ENCODE results near the gene KRT72. TPM values are rescaled to one million over a fixed set of nuclear protein-coding genes. Genes with fewer than 3 reads are reported as not detected.

KRT72 gene
- total and polyA plus RNA-seq, 7 experiments from 2014 or later = 0.71 to 149 (median 74.1) TPM; not detected in 1

DNA sequence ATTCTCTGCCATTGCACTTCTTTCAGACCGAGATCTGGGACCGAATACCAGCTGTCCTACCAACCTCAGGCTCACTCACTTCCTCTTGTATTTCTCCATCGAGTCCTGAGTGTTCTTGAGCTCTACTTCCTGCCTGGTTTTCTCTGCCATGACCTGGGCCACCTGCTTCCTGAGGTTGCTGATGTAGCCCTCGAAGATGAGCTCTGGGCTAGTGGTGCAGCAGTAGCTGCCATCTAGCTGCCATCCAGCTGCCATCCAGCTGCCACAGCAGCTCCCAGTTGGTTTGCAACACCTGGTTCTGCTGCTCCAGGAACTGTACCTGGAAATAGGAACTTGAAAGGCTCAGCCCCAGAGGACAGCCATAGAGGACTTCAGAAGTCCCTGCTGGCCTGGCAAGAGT, 32.1 kb upstream of the KRT72 start:
- Mint-ChIP-seq H3K27ac (peak overlapping the region; percentile 65 to 96 (median 90)), H3K4me1 (peaks cover 46 to 92% (median 72%) of the 10 kb centered on the region in 7 donors), H3K36me3 (peaks cover 0 to 8% (median 0%) of the 10 kb centered on the region in 5 donors), H3K4me3 (peak overlapping the region; percentile 64 to 95 (median 77)), H3K9me3 (peaks cover 0 to 3% (median 0%) of the 10 kb centered on the region in 11 donors), H3K27me3 (peaks cover 0 to 10% (median 0%) of the 10 kb centered on the region in 5 donors)
- ATAC-seq = peak; percentile 60
- peaks cover 19 to 60% of the 10 kb centered on the region in 2 donors for H3K4me1 ChIP-seq (ENCODE audit: control insufficient read depth in 2 of 2, insufficient read depth in 2 of 2, low read length in 2 of 2)
- no peak overlapping the region for H3K4me3 ChIP-seq (ENCODE audit: low read length)
- no peaks in the 10 kb centered on the region for H3K36me3 ChIP-seq (ENCODE audit: control insufficient read depth in 2 of 3, insufficient read depth in 3 of 3, low read length in 3 of 3)
- peaks cover 0 to 3% of the 10 kb centered on the region in 2 donors for H3K27me3 ChIP-seq (ENCODE audit: control insufficient read depth in 2 of 2, insufficient read depth in 2 of 2, low read length in 2 of 2)
- intact Hi-C loops (cut with micrococcal nuclease) = loop anchor here (1.0 to 5.0 kb wide), 3 partner anchors 12 to 47 kb away; no protein-coding TSS in a partner anchor
- H3K9me3 ChIP-seq (ENCODE audit: control insufficient read depth in 2 of 3, low read length in 3 of 3) = no peaks in the 10 kb centered on the region
- peak overlapping the region; percentile 61 for H3K27ac ChIP-seq (ENCODE audit: low read depth, low read length)
- DNase-seq = peak in 7 of 9 donors; percentile 19 to 70 (median 54)
- CTCF ChIA-PET = interaction anchor here (0.9 to 4.8 kb wide), 11 partner anchors 9 to 237 kb away, joined by 3 to 32 read pairs (median 6); no protein-coding TSS in a partner anchor
- POLR2A ChIA-PET = interaction anchor here (0.6 to 12.4 kb wide), 10 partner anchors 12 to 242 kb away, joined by 3 to 227 read pairs (median 3); partner anchors contain the start of genes KRT1 and KRT73

DNA sequence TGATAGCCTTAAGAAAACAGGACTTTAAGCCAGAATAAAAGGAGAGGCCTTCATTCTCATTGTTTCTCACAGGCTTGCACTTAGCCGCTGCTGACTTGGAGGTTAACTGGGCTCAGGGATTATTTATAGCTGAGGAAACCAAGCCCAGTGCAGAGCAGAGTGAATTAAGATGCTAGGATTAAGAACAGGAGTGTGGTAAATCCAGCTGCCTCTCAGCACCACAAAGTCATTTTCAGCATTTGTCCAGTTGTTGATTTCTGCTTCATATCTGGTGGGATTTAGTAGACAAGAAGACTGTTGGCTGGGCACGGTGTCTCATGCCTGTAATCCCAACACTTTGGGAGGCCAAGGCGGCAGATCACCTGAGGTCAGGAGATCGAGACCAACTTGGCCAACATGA, 31.4 kb upstream of the KRT72 start:
- no peak for DNase-seq
- no peak for ATAC-seq
- intact Hi-C loops (cut with micrococcal nuclease) = loop anchor here (1.0 to 5.0 kb wide), 3 partner anchors 13 to 46 kb away; no protein-coding TSS in a partner anchor
- ChIA-PET POLR2A (interaction anchor here (0.8 to 12.4 kb wide), 7 partner anchors 13 to 77 kb away, joined by 3 to 227 read pairs (median 3); partner anchors contain the start of genes KRT1 and KRT73), CTCF (interaction anchor here (1.1 to 4.8 kb wide), 10 partner anchors 9 to 238 kb away, joined by 3 to 32 read pairs (median 6); no protein-coding TSS in a partner anchor)
- H3K36me3 Mint-ChIP-seq = peaks cover 0 to 8% (median 0%) of the 10 kb centered on the region in 5 donors
- Histone ChIP-seq H3K4me1 (ENCODE audit: control insufficient read depth in 2 of 2, insufficient read depth in 2 of 2, low read length in 2 of 2) (peaks cover 19 to 66% of the 10 kb centered on the region in 2 donors), H3K27me3 (ENCODE audit: control insufficient read depth in 2 of 2, insufficient read depth in 2 of 2, low read length in 2 of 2) (peaks cover 0 to 3% of the 10 kb centered on the region in 2 donors), H3K36me3 (ENCODE audit: control insufficient read depth in 2 of 3, insufficient read depth in 3 of 3, low read length in 3 of 3) (no peaks in the 10 kb centered on the region), H3K9me3 (ENCODE audit: control insufficient read depth in 2 of 3, low read length in 3 of 3) (no peaks in the 10 kb centered on the region), H3K27ac (ENCODE audit: low read depth, low read length) (peak overlapping the region; percentile 61), H3K4me3 (ENCODE audit: low read length) (no peak overlapping the region)
- peaks cover 0 to 6% (median 0%) of the 10 kb centered on the region in 5 donors for H3K27me3 Mint-ChIP-seq
- peak overlapping the region; percentile 76 to 96 (median 90) for H3K27ac Mint-ChIP-seq
- H3K4me1 Mint-ChIP-seq = peaks cover 48 to 98% (median 80%) of the 10 kb centered on the region in 7 donors
- peak overlapping the region in 6 of 10 donors; percentile 77 to 95 (median 82) for H3K4me3 Mint-ChIP-seq
- peaks cover 0 to 3% (median 0%) of the 10 kb centered on the region in 11 donors for H3K9me3 Mint-ChIP-seq

DNA sequence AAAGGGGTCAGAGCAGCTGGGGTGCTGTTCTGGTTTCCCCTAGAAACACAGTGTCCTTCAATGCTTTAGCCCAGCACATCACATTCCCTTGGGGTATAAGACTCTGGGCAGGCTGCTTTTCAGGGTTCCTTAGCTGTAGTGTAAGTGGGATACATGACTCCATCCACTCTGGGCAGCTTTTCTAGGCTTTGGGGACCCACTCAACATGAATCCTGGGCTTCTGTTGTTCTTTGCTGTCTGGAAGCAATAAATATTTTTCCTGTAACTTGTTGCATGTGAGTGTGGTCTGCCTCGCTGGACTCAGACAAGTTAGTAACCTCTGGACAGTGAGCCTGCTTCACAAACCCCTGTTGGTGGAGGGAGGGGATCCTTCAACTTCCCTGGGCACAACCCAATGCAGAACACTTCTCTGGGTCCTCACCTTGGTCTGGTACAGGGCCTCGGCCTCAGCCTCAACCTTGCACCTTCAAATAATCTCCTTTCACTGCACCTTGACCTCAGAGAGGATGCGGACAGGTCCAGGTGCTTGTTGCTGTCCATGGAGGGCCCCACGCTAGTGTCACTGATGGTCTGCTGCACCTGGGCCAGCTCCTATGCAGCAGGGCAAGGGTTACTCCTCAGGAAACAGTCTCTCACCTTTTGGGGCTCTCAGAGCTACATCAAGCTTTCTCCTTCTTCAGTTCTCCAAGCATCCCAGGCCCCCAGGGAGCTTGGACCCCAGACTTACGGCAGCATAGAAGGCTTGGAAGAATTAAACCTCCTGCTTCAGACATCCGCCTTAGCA, 30.6 kb upstream of the KRT72 start:
- CTCF ChIA-PET = interaction anchor here (1.0 to 2.0 kb wide), 4 partner anchors 46 to 239 kb away, joined by 3 to 6 read pairs (median 4); no protein-coding TSS in a partner anchor
- Mint-ChIP-seq H3K4me1 (peaks cover 55 to 98% (median 86%) of the 10 kb centered on the region in 7 donors), H3K27ac (peak overlapping the region in 8 of 9 donors; percentile 76 to 96 (median 91)), H3K27me3 (peaks cover 0 to 5% (median 0%) of the 10 kb centered on the region in 5 donors), H3K4me3 (peak overlapping the region in 9 of 10 donors; percentile 44 to 95 (median 80)), H3K36me3 (peaks cover 0 to 10% (median 3%) of the 10 kb centered on the region in 5 donors), H3K9me3 (peaks cover 0 to 3% (median 0%) of the 10 kb centered on the region in 11 donors)
- Histone ChIP-seq H3K27ac (ENCODE audit: low read depth, low read length) (peak overlapping the region; percentile 61), H3K9me3 (ENCODE audit: control insufficient read depth in 2 of 3, low read length in 3 of 3) (no peaks in the 10 kb centered on the region), H3K27me3 (ENCODE audit: control insufficient read depth in 2 of 2, insufficient read depth in 2 of 2, low read length in 2 of 2) (peaks cover 0 to 3% of the 10 kb centered on the region in 2 donors), H3K4me3 (ENCODE audit: low read length) (no peak overlapping the region), H3K36me3 (ENCODE audit: control insufficient read depth in 2 of 3, insufficient read depth in 3 of 3, low read length in 3 of 3) (no peaks in the 10 kb centered on the region), H3K4me1 (ENCODE audit: control insufficient read depth in 2 of 2, insufficient read depth in 2 of 2, low read length in 2 of 2) (peaks cover 19 to 74% of the 10 kb centered on the region in 2 donors)
- POLR2A ChIA-PET = interaction anchor here (0.6 to 12.4 kb wide), 8 partner anchors 8 to 248 kb away, joined by 3 to 227 read pairs (median 3); partner anchors contain the start of gene KRT73
- no peak for ATAC-seq
- intact Hi-C loops (cut with micrococcal nuclease) = loop anchor here (2.0 to 5.0 kb wide), 2 partner anchors 17 to 45 kb away; no protein-coding TSS in a partner anchor
- peak in 1 of 9 donors; percentile 16 for DNase-seq

DNA sequence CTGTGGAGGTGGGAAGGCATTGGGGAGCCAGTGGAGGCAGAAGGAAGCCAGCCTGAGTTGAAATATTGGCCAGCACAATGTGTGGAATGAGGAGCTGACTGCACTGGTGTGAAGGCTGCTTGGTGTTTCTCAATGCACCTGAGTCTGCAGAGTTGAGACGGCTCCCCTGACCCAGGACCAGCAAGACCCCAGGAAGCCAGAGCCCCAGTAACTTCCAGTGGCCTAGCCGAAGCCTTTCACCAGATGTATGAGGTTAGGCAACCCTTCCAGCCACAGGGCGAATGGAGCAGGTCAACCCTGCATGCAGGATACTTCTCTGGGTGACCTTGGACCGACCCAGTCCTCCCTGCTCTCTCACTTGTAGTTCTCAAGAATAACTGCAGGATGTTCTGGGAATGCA, 30.0 kb upstream of the KRT72 start:
- intact Hi-C loops (cut with micrococcal nuclease) = loop anchor here (2.0 to 5.0 kb wide), 2 partner anchors 16 to 44 kb away; no protein-coding TSS in a partner anchor
- CTCF ChIA-PET = interaction anchor here (1.0 to 2.0 kb wide), 5 partner anchors 21 to 239 kb away, joined by 3 to 6 read pairs (median 3); no protein-coding TSS in a partner anchor

DNA sequence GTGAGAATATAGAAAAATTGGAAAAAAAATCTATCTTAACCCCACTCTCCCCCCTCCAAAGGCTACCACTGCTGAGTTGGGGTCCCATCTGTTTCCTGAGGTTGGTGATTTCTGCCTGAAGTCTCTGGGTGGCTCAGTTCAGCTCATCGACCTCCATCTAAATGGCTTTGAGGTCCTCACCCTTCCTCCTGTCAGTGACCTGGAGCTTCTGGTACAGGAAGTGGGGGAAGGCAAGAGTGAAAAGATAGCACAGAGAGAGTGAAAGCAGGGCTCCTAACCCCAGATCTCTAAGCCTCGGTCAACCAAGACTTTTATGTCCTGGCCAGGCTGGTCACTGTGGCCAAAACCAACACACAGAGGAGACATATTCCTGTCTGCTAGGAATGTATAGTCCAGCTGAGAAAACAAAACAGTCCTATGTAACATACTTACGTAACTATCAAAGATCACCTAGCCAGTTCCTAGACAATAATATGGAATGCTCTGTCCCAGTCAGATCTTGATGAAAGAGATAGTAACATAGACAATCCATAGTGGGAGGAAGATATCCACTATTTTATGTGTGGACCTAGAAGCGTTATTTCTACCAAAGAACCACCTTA, 29.4 kb upstream of the KRT72 start:
- H3K27me3 ChIP-seq (ENCODE audit: control insufficient read depth in 2 of 2, insufficient read depth in 2 of 2, low read length in 2 of 2) = peaks cover 0 to 3% of the 10 kb centered on the region in 2 donors
- Mint-ChIP-seq H3K4me3 (peak overlapping the region; percentile 60 to 95 (median 86)), H3K36me3 (peaks cover 0 to 12% (median 4%) of the 10 kb centered on the region in 5 donors), H3K9me3 (peaks cover 0 to 3% (median 0%) of the 10 kb centered on the region in 11 donors), H3K27me3 (peaks cover 0 to 8% (median 0%) of the 10 kb centered on the region in 5 donors), H3K4me1 (peaks cover 55 to 98% (median 89%) of the 10 kb centered on the region in 7 donors), H3K27ac (peak overlapping the region; percentile 72 to 96 (median 93))
- no peaks in the 10 kb centered on the region for H3K9me3 ChIP-seq (ENCODE audit: control insufficient read depth in 2 of 3, low read length in 3 of 3)
- ChIA-PET POLR2A (interaction anchor here (1.3 to 12.4 kb wide), 5 partner anchors 10 to 249 kb away, joined by 3 to 227 read pairs (median 4); partner anchors contain the start of gene KRT73), CTCF (interaction anchor here (0.7 to 1.3 kb wide), 4 partner anchors 12 to 47 kb away, joined by 3 read pairs; no protein-coding TSS in a partner anchor)
- intact Hi-C loops (cut with micrococcal nuclease) = loop anchor here (2.0 to 5.0 kb wide), 2 partner anchors 16 to 43 kb away; no protein-coding TSS in a partner anchor
- peak overlapping the region; percentile 61 for H3K27ac ChIP-seq (ENCODE audit: low read depth, low read length)
- DNase-seq = no peak
- no peaks in the 10 kb centered on the region for H3K36me3 ChIP-seq (ENCODE audit: control insufficient read depth in 2 of 3, insufficient read depth in 3 of 3, low read length in 3 of 3)
- peaks cover 19 to 76% of the 10 kb centered on the region in 2 donors for H3K4me1 ChIP-seq (ENCODE audit: control insufficient read depth in 2 of 2, insufficient read depth in 2 of 2, low read length in 2 of 2)
- H3K4me3 ChIP-seq (ENCODE audit: low read length) = peak overlapping the region; percentile 12
- ATAC-seq = no peak

More for the DNA sequence above, 30.0 kb upstream of the KRT72 start:
- H3K9me3 ChIP-seq (ENCODE audit: control insufficient read depth in 2 of 3, low read length in 3 of 3) = no peaks in the 10 kb centered on the region
- peak overlapping the region; percentile 61 for H3K27ac ChIP-seq (ENCODE audit: low read depth, low read length)
- H3K36me3 Mint-ChIP-seq = peaks cover 0 to 12% (median 4%) of the 10 kb centered on the region in 5 donors
- POLR2A ChIA-PET = interaction anchor here (1.3 to 12.4 kb wide), 6 partner anchors 9 to 248 kb away, joined by 3 to 227 read pairs (median 4); partner anchors contain the start of gene KRT73
- H3K4me3 Mint-ChIP-seq = peak overlapping the region; percentile 60 to 95 (median 86)
- H3K27ac Mint-ChIP-seq = peak overlapping the region; percentile 72 to 96 (median 93)
- H3K36me3 ChIP-seq (ENCODE audit: control insufficient read depth in 2 of 3, insufficient read depth in 3 of 3, low read length in 3 of 3) = no peaks in the 10 kb centered on the region
- peaks cover 52 to 98% (median 86%) of the 10 kb centered on the region in 7 donors for H3K4me1 Mint-ChIP-seq
- H3K27me3 ChIP-seq (ENCODE audit: control insufficient read depth in 2 of 2, insufficient read depth in 2 of 2, low read length in 2 of 2) = peaks cover 0 to 3% of the 10 kb centered on the region in 2 donors
- peaks cover 0 to 3% (median 0%) of the 10 kb centered on the region in 11 donors for H3K9me3 Mint-ChIP-seq
- peak overlapping the region; percentile 12 for H3K4me3 ChIP-seq (ENCODE audit: low read length)
- H3K27me3 Mint-ChIP-seq = peaks cover 0 to 3% (median 0%) of the 10 kb centered on the region in 5 donors
- peak in 1 of 9 donors; percentile 13 for DNase-seq
- no peak for ATAC-seq
- H3K4me1 ChIP-seq (ENCODE audit: control insufficient read depth in 2 of 2, insufficient read depth in 2 of 2, low read length in 2 of 2) = peaks cover 19 to 79% of the 10 kb centered on the region in 2 donors
